ENCODE measurements around the gene TMEM45B.
"Not testable (repeated sequence)": the region's sequence is repeated elsewhere in the genome, so short reads cannot be mapped to it uniquely, and the experiment has no call there.

The TMEM45B gene

GRCh38 chr11:129813231-129813791, 2.3 kb upstream of the TMEM45B start:
- DNase-seq, result no peak

GRCh38 chr11:129814244-129815014, 1.2 kb upstream of the TMEM45B start:
- DNase-seq, result peak; percentile 61

GRCh38 chr11:129817534-129818051, 1.9 kb downstream of the TMEM45B start:
- no peak for DNase-seq

- DNase-seq, result not testable (repeated sequence)
Measured at GRCh38 chr11:129818236-129818635, 2.6 kb downstream of the TMEM45B start.

- DNase-seq, result no peak
Measured at GRCh38 chr11:129819237-129819636, 3.6 kb downstream of the TMEM45B start.

GRCh38 chr11:129820228-129820627, 4.6 kb downstream of the TMEM45B start:
- DNase-seq, result peak; percentile 74

- DNase-seq, result not testable (repeated sequence)
Measured at GRCh38 chr11:129823281-129823680, 7.6 kb downstream of the TMEM45B start.

- not testable (repeated sequence) for DNase-seq
Measured at GRCh38 chr11:129823799-129824198, 8.2 kb downstream of the TMEM45B start.

- peak; percentile 22 for DNase-seq
Measured at GRCh38 chr11:129825380-129825779, 9.7 kb downstream of the TMEM45B start.

- peak; percentile 96 for DNase-seq
Measured at GRCh38 chr11:129828301-129828836, 12.7 kb downstream of the TMEM45B start.

- DNase-seq, result peak; percentile 59
Measured at GRCh38 chr11:129829497-129829896, 13.8 kb downstream of the TMEM45B start.

- DNase-seq, result not testable (repeated sequence)
Measured at GRCh38 chr11:129831227-129831626, 15.6 kb downstream of the TMEM45B start.

GRCh38 chr11:129833260-129833659, 17.6 kb downstream of the TMEM45B start:
- not testable (repeated sequence) for DNase-seq

- not testable (repeated sequence) for DNase-seq
Measured at GRCh38 chr11:129836423-129836891, 20.8 kb downstream of the TMEM45B start.

GRCh38 chr11:129836979-129837378, 21.3 kb downstream of the TMEM45B start:
- DNase-seq, result no peak

- peak; percentile 13 for DNase-seq
Measured at GRCh38 chr11:129840236-129840635, 24.6 kb downstream of the TMEM45B start.

GRCh38 chr11:129842138-129842537, 26.5 kb downstream of the TMEM45B start:
- no peak for DNase-seq

- DNase-seq, result peak; percentile 91
Measured at GRCh38 chr11:129846508-129847335, 31.1 kb downstream of the TMEM45B start.

GRCh38 chr11:129847361-129847760, 31.7 kb downstream of the TMEM45B start:
- not testable (repeated sequence) for DNase-seq

GRCh38 chr11:129849447-129850130, 33.9 kb downstream of the TMEM45B start:
- DNase-seq, result no peak

- DNase-seq, result no peak
Measured at GRCh38 chr11:129852125-129852740, 36.6 kb downstream of the TMEM45B start.

Measured in DMS53 (cell line).